Keratinocyte (primary cell): ENCODE data around the gene SUV39H1.

Experiments
- CTCF ChIP-seq, 3 experiments: IDR thresholded peaks in 1 of 3; conservative IDR thresholded peaks in 1 of 3; optimal IDR thresholded peaks in 1 of 3; 2 replicates in 2 of 3; 3 replicates in 1 of 3; pipeline versions ENCODE3 to v1.5.1; 2011; ENCODE audit warnings: low read length in 3 of 3, mild to moderate bottlenecking in 3 of 3, moderate library complexity in 2 of 3, control low read depth in 1 of 3, inconsistent platforms in 1 of 3; ENCODE audit not compliant: insufficient read depth in 2 of 3; ENCODE audit errors: extremely low read depth in 1 of 3
- EZH2 ChIP-seq: IDR thresholded peaks from one replicate; pipeline ENCODE4 v1.6.1; 2012; ENCODE audit warnings: inconsistent platforms, mild to moderate bottlenecking, low read length, moderate library complexity

- TF ChIP-seq CTCF (optimal IDR thresholded peaks at IDR 0.05 in 1 of 3, IDR thresholded peaks at IDR 0.05 in 1 of 3, conservative IDR thresholded peaks at IDR 0.05 in 1 of 3; ENCODE audit: extremely low read depth in 1 of 3, insufficient read depth in 2 of 3, low read length in 3 of 3) (no peak), EZH2 (no peak)
These were observed 32.4 kb upstream of the SUV39H1 start for GRCh38 chrX:48664156-48664555.
